ENCODE results near the gene MROH8.

DNA sequence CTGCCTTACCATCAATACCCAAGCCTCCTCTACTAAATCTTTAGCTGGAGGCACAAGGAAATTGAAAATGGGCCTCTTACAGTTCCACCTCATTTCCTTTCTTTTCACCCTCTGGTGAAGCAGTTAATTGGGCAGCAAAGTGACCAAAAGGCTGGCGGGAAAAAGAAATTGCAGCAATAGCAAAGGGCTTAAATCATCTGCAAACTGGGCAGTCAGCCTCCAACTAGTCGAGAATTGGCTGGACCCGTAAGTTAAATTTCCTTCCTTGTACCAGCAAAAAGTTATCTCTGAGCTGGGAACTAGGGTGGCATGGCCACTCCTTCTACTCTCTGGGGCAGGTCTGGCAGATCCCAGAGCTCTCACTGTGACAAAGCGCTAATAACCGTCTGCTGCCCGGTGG lies 48.7 kb upstream of the MROH8 start:
- TF ChIP-seq CTCF (IDR thresholded peaks at IDR 0.05; ENCODE audit: poor library complexity) (no peak), EZH2phosphoT487 (IDR thresholded peaks at IDR 0.05; ENCODE audit: low read depth, severe bottlenecking, unreplicated experiment) (no peak)
